Lower lobe of right lung (tissue), 2 donors: ENCODE data around the gene PARP12. TPM values are rescaled to one million over a fixed set of nuclear protein-coding genes. Genes with fewer than 3 reads are reported as not detected.

Source experiments
- ATAC-seq, 2 donors: fragments of 200-7000 bp; cut with Tn5 transposase; one replicate each; pipeline ENCODE4 v1.9.1; 2020 to 2022; ENCODE audit warnings: mild to moderate bottlenecking in 2 of 2, moderate library complexity in 2 of 2
- DNase-seq: peaks from one replicate; pipeline ENCODE4 v3.0.0-alpha.2; 2020
- H3K27ac ChIP-seq: fragments of 200-600 bp; one replicate; pipeline ENCODE4 v1.8.0; 2022
- H3K27me3 ChIP-seq: fragments of 200-600 bp; one replicate; pipeline ENCODE4 v1.8.0; 2022; ENCODE audit warnings: low read depth
- H3K36me3 ChIP-seq: fragments of 200-600 bp; one replicate; pipeline ENCODE4 v1.8.0; 2022; ENCODE audit warnings: mild to moderate bottlenecking
- H3K4me1 ChIP-seq: fragments of 200-600 bp; one replicate; pipeline ENCODE4 v1.8.0; 2022
- H3K4me3 ChIP-seq: fragments of 200-600 bp; one replicate; pipeline ENCODE4 v1.8.0; 2022; ENCODE audit warnings: mild to moderate bottlenecking
- H3K9me3 ChIP-seq: fragments of 200-600 bp; one replicate; pipeline ENCODE4 v1.8.0; 2022
- intact Hi-C: fragments of 100-400 bp; cut with DNase I; formaldehyde crosslinking; loops from one replicate; pipeline ENCODE4 v1.11.0; 2022
- total RNA-seq: library from RNA; stranded (reverse); fragmentation: NEBNext Ultra II Directional; extraction: Animal tissue kit (Norgen Biotek cat#: 25700); gene quantifications from one replicate; pipeline ENCODE4 v1.2.1, GENCODE V29; 2021
- TF ChIP-seq, protein P1 (sequence below): fragments of 200-600 bp; IDR thresholded peaks from one replicate; pipeline ENCODE4 v1.8.0; 2022; ENCODE audit warnings: antibody characterized with exemption, mild to moderate bottlenecking
- donor health status: DM: no; HTN: yes; CAD: no; lungs with severe emphysema.

PARP12 gene
- total RNA-seq, 1 donor from 2014 or later = 122 TPM

GRCh38 chr7:140048989-140049338 lies 13.8 kb downstream of the PARP12 start:
- DNase-seq (no peak), ATAC-seq (peak in 1 of 2 donors; percentile 32)
- Histone ChIP-seq H3K27me3 (no peaks in the 10 kb centered on the region), H3K4me3 (no peak overlapping the region), H3K9me3 (no peaks in the 10 kb centered on the region), H3K27ac (no peak overlapping the region), H3K4me1 (peaks cover 12% of the 10 kb centered on the region), H3K36me3 (peaks cover 48% of the 10 kb centered on the region)
- intact Hi-C loops = no loop called here
- TF ChIP-seq, protein P1, sequence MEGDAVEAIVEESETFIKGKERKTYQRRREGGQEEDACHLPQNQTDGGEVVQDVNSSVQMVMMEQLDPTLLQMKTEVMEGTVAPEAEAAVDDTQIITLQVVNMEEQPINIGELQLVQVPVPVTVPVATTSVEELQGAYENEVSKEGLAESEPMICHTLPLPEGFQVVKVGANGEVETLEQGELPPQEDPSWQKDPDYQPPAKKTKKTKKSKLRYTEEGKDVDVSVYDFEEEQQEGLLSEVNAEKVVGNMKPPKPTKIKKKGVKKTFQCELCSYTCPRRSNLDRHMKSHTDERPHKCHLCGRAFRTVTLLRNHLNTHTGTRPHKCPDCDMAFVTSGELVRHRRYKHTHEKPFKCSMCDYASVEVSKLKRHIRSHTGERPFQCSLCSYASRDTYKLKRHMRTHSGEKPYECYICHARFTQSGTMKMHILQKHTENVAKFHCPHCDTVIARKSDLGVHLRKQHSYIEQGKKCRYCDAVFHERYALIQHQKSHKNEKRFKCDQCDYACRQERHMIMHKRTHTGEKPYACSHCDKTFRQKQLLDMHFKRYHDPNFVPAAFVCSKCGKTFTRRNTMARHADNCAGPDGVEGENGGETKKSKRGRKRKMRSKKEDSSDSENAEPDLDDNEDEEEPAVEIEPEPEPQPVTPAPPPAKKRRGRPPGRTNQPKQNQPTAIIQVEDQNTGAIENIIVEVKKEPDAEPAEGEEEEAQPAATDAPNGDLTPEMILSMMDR = no peak

DNA sequence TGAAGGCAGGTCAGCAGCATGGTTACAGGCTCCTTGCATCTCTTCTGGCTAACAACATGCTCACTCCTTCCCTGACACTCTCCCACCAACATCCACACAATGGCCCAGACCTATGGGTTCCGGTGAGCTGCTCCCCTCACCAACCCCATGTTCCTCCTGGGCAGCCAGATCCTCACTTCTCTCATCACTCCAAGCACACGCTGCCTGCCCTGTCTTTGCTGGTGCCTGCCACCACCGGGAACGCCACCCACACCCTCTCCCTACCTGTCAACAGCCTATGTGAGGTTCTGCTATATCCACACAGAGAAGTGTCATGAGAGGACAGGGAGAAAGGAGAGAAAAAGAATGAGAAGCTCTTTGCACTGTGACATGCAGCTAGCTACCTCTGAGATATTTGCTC lies 14.6 kb downstream of the PARP12 start:
- H3K36me3 ChIP-seq = peaks cover 45% of the 10 kb centered on the region
- no peak overlapping the region for H3K4me3 ChIP-seq
- no peak for ATAC-seq
- H3K27me3 ChIP-seq = no peaks in the 10 kb centered on the region
- TF ChIP-seq, protein P1 = no peak
- no peak overlapping the region for H3K27ac ChIP-seq
- no peak for DNase-seq
- no peaks in the 10 kb centered on the region for H3K9me3 ChIP-seq
- intact Hi-C loops = no loop called here
- peaks cover 12% of the 10 kb centered on the region for H3K4me1 ChIP-seq

DNA sequence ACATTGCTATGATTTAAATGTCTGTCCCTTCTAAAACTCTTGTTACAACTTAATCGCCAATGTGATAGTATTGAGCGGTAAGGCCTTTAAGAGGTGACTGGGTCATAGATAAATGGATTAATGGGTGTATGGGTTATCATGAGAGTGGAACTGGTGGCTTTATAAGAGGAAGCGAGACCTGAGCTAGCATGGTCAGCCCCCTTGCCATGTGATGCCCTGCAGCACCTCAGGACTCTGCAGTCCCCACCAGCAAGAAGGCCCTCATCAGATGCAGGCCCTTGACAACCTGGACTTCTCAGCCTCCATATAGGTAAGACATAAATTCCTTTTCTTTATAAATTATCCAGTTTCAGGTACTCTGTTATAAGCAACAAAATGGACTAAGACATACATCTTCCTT lies 15.6 kb downstream of the PARP12 start:
- intact Hi-C loops = no loop called here
- H3K27me3 ChIP-seq = no peaks in the 10 kb centered on the region
- H3K27ac ChIP-seq = no peak overlapping the region
- no peak for ATAC-seq
- peaks cover 51% of the 10 kb centered on the region for H3K36me3 ChIP-seq
- H3K4me3 ChIP-seq = no peak overlapping the region
- peaks cover 12% of the 10 kb centered on the region for H3K4me1 ChIP-seq
- H3K9me3 ChIP-seq = no peaks in the 10 kb centered on the region
- DNase-seq = no peak
- TF ChIP-seq, protein P1 = no peak

GRCh38 chr7:140045697-140046096 lies 17.1 kb downstream of the PARP12 start:
- Histone ChIP-seq H3K36me3 (peaks cover 56% of the 10 kb centered on the region), H3K27ac (no peak overlapping the region), H3K9me3 (no peaks in the 10 kb centered on the region), H3K27me3 (no peaks in the 10 kb centered on the region), H3K4me1 (peaks cover 12% of the 10 kb centered on the region), H3K4me3 (no peak overlapping the region)
- DNase-seq = no peak
- intact Hi-C loops = no loop called here
- TF ChIP-seq, protein P1 = no peak
- ATAC-seq = no peak

DNA sequence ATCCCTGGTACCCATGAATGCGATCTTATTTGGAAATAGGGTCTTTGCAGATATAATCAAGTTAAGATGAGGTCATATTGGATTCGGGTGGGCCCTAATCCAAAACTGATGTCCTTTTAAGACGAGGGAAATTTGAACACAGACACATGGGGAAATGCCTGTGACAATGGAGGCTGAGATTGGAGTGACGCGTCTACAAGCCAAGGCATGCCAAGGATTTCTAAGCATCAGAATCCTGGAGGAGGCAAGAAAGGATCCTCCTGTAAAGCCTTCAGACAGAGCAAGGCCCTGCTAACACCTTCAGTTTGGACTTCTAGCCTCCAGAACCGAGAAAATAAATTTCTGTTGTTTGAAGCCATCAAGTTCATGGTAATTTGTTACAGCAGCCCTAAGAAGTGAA lies 18.5 kb downstream of the PARP12 start:
- Histone ChIP-seq H3K27me3 (no peaks in the 10 kb centered on the region), H3K4me3 (no peak overlapping the region), H3K36me3 (peaks cover 71% of the 10 kb centered on the region), H3K27ac (no peak overlapping the region), H3K9me3 (no peaks in the 10 kb centered on the region), H3K4me1 (peaks cover 7% of the 10 kb centered on the region)
- TF ChIP-seq, protein P1 = no peak
- intact Hi-C loops = no loop called here
- ATAC-seq (no peak), DNase-seq (no peak)

DNA sequence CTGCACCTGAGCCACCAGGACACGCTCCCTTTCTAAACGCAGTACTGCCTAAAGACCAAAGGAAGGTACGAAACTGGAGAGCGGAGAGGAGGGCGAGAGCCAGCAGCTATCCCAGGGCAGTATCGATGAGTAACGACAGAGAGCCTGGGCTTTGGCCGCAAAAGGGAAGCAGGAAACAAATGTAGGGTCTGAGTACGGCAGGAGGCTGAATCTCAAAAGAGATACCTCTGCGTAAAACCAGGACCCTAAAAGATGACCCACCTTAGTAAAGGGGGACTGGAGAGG lies 20.4 kb downstream of the PARP12 start:
- Histone ChIP-seq H3K27ac (no peak overlapping the region), H3K27me3 (no peaks in the 10 kb centered on the region), H3K36me3 (peaks cover 86% of the 10 kb centered on the region), H3K9me3 (no peaks in the 10 kb centered on the region), H3K4me1 (peaks cover 4% of the 10 kb centered on the region), H3K4me3 (no peak overlapping the region)
- intact Hi-C loops = no loop called here
- ATAC-seq = no peak
- DNase-seq = no peak
- TF ChIP-seq, protein P1 = no peak
